ENCODE measurements around the gene DTL. TPM values are rescaled to one million over a fixed set of nuclear protein-coding genes. Genes with fewer than 3 reads are reported as not detected.

Gene DTL
- total RNA-seq, 1 experiment from 2014 or later = 26.7 TPM

DNA sequence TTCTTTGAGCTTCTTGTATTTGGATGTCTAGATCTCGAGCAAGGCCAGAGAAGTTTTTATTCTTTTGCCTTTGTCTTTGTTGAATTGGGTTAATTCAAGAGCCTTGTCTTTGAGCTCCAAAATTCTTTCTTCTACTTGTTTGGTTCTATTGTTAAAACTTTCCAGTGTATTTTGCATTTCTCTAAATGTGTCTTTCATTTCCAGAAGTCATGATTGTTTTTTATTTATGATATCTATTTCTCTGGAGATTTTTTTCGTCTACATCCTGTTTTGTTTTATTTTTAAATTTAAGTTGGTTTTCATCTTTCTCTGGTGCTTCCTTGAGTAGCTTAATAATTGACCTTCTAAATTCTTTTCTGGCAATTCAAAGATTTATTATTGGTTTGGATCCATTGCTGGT is 61.8 kb downstream of the DTL start:
- no peak for TF ChIP-seq SIN3A (IDR thresholded peaks at IDR 0.05; ENCODE audit: borderline replicate concordance, insufficient read depth, low read depth, low read length)
- TF ChIP-seq TCF7L2 (IDR thresholded peaks at IDR 0.05; ENCODE audit: low read depth, low read length) = no peak
- TF ChIP-seq, protein P1, sequence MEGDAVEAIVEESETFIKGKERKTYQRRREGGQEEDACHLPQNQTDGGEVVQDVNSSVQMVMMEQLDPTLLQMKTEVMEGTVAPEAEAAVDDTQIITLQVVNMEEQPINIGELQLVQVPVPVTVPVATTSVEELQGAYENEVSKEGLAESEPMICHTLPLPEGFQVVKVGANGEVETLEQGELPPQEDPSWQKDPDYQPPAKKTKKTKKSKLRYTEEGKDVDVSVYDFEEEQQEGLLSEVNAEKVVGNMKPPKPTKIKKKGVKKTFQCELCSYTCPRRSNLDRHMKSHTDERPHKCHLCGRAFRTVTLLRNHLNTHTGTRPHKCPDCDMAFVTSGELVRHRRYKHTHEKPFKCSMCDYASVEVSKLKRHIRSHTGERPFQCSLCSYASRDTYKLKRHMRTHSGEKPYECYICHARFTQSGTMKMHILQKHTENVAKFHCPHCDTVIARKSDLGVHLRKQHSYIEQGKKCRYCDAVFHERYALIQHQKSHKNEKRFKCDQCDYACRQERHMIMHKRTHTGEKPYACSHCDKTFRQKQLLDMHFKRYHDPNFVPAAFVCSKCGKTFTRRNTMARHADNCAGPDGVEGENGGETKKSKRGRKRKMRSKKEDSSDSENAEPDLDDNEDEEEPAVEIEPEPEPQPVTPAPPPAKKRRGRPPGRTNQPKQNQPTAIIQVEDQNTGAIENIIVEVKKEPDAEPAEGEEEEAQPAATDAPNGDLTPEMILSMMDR (IDR thresholded peaks at IDR 0.05) = no peak
- TF ChIP-seq, protein P2, sequence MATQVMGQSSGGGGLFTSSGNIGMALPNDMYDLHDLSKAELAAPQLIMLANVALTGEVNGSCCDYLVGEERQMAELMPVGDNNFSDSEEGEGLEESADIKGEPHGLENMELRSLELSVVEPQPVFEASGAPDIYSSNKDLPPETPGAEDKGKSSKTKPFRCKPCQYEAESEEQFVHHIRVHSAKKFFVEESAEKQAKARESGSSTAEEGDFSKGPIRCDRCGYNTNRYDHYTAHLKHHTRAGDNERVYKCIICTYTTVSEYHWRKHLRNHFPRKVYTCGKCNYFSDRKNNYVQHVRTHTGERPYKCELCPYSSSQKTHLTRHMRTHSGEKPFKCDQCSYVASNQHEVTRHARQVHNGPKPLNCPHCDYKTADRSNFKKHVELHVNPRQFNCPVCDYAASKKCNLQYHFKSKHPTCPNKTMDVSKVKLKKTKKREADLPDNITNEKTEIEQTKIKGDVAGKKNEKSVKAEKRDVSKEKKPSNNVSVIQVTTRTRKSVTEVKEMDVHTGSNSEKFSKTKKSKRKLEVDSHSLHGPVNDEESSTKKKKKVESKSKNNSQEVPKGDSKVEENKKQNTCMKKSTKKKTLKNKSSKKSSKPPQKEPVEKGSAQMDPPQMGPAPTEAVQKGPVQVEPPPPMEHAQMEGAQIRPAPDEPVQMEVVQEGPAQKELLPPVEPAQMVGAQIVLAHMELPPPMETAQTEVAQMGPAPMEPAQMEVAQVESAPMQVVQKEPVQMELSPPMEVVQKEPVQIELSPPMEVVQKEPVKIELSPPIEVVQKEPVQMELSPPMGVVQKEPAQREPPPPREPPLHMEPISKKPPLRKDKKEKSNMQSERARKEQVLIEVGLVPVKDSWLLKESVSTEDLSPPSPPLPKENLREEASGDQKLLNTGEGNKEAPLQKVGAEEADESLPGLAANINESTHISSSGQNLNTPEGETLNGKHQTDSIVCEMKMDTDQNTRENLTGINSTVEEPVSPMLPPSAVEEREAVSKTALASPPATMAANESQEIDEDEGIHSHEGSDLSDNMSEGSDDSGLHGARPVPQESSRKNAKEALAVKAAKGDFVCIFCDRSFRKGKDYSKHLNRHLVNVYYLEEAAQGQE (IDR thresholded peaks at IDR 0.05; ENCODE audit: insufficient read depth in 1 of 2, low read depth in 2 of 2, low read length in 1 of 2) = no peak
- no peak for TF ChIP-seq POLR2AphosphoS5 (IDR thresholded peaks at IDR 0.05; ENCODE audit: low read depth, low read length)
- H3K4me3 ChIP-seq (ENCODE audit: low read depth in 2 of 2, low read length in 2 of 2) = no peak overlapping the region
- no peaks in the 10 kb centered on the region for H3K4me1 ChIP-seq (ENCODE audit: control insufficient read depth, insufficient read depth, low read length)
- intact Hi-C loops (cut with micrococcal nuclease; ENCODE audit: unreplicated experiment) (no loop called here), in situ Hi-C loops (cut with HindIII; ENCODE audit: low pct_unique_long_range_greater_than_20kb, low sequenced_read_pairs) (no loop called here)
- POLR2A ChIA-PET = no interaction called here
- ATAC-seq (no peak), DNase-seq (ENCODE audit: low read depth, low spot score) (no peak)
- CTCF ChIA-PET = interaction anchor here (0.6 kb wide), 1 partner anchor 37 kb away, joined by 8 read pairs; no protein-coding TSS in a partner anchor
- no peaks in the 10 kb centered on the region for H3K9me3 ChIP-seq (ENCODE audit: control insufficient read depth, insufficient read depth, low read depth, low read length)
- H3K27me3 ChIP-seq (ENCODE audit: control insufficient read depth, insufficient read depth, low read length) = no peaks in the 10 kb centered on the region
- H3K27ac ChIP-seq (ENCODE audit: low read length) = no peak overlapping the region
- no peaks in the 10 kb centered on the region; the same call in 1 of the 2 replicates for H3K36me3 ChIP-seq (ENCODE audit: control insufficient read depth, insufficient read depth, low read length)
- no TSS peak for BruUV-seq (replicated peaks)

DNA sequence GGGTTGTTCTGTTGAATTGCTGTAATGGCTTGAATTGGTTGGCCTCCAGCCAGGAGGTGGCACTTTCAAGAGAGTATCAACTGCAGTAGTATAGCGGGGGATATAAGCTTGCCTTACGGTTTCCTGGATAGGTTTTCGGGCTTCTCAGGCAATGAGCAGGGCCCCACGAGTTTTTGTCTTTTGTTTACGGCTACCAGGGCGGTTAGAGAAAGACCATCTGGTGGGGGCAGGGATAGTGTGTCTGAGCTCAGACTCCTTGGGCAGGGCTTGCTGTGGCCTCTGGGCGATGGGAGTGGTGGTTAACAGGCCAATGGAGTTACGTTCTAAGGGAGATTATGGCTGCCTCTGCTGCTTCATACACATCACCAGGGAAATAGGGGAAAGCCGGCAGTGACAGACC is 62.8 kb downstream of the DTL start:
- no peak for DNase-seq (ENCODE audit: low read depth, low spot score)
- H3K4me1 ChIP-seq (ENCODE audit: control insufficient read depth, insufficient read depth, low read length) = no peaks in the 10 kb centered on the region
- ChIA-PET CTCF (no interaction called here), POLR2A (no interaction called here)
- H3K27ac ChIP-seq (ENCODE audit: low read length) = no peak overlapping the region
- no peak overlapping the region for H3K4me3 ChIP-seq (ENCODE audit: low read depth in 2 of 2, low read length in 2 of 2)
- intact Hi-C loops (cut with micrococcal nuclease; ENCODE audit: unreplicated experiment) (no loop called here), in situ Hi-C loops (cut with HindIII; ENCODE audit: low pct_unique_long_range_greater_than_20kb, low sequenced_read_pairs) (no loop called here)
- no peaks in the 10 kb centered on the region for H3K27me3 ChIP-seq (ENCODE audit: control insufficient read depth, insufficient read depth, low read length)
- ATAC-seq = no peak
- BruUV-seq (replicated peaks) = no TSS peak
- no peak for TF ChIP-seq TCF7L2 (IDR thresholded peaks at IDR 0.05; ENCODE audit: low read depth, low read length)
- TF ChIP-seq SIN3A (IDR thresholded peaks at IDR 0.05; ENCODE audit: borderline replicate concordance, insufficient read depth, low read depth, low read length) = no peak
- TF ChIP-seq, protein P1 (IDR thresholded peaks at IDR 0.05) = no peak
- no peak for TF ChIP-seq POLR2AphosphoS5 (IDR thresholded peaks at IDR 0.05; ENCODE audit: low read depth, low read length)
- TF ChIP-seq, protein P2 (IDR thresholded peaks at IDR 0.05; ENCODE audit: insufficient read depth in 1 of 2, low read depth in 2 of 2, low read length in 1 of 2) = no peak
- H3K36me3 ChIP-seq (ENCODE audit: control insufficient read depth, insufficient read depth, low read length) = peaks cover 1% of the 10 kb centered on the region; the same call in 1 of the 2 replicates
- H3K9me3 ChIP-seq (ENCODE audit: control insufficient read depth, insufficient read depth, low read depth, low read length) = no peaks in the 10 kb centered on the region
